HepG2 (cell line): ENCODE measurements around the gene LAP3. TPM values are rescaled to one million over a fixed set of nuclear protein-coding genes. Genes with fewer than 3 reads are reported as not detected.

Experiments
- ARID4A ChIP-seq: sonication (generic); formaldehyde crosslinking; IDR thresholded peaks from 2 replicates; pipeline ENCODE4 v1.5.0; 2020; ENCODE audit warnings: mild to moderate bottlenecking, missing genetic modification reagents, borderline replicate concordance
- CBX2 ChIP-seq, 2 experiments: fragments of 200-600 bp in 1 of 2; sonication (generic); formaldehyde crosslinking in 1 of 2; IDR thresholded peaks; 2 replicates each; pipeline versions ENCODE4 v1.7.0 to v1.8.1; 2018 to 2022; ENCODE audit warnings: low read depth in 2 of 2, low read length in 1 of 2, mild to moderate bottlenecking in 1 of 2, missing genetic modification reagents in 1 of 2
- CHD4 ChIP-seq: fragments of 200-600 bp; sonication (generic); IDR thresholded peaks from 2 replicates; pipeline ENCODE4 v1.7.0; 2017; ENCODE audit warnings: mild to moderate bottlenecking, low read length, borderline replicate concordance
- ELF1 ChIP-seq: sonication (generic); formaldehyde crosslinking; IDR thresholded peaks from 2 replicates; pipeline ENCODE4 v1.4.0; 2020; ENCODE audit warnings: missing genetic modification reagents
- ETV6 ChIP-seq: sonication (generic); formaldehyde crosslinking; conservative IDR thresholded peaks from 2 replicates; pipeline ENCODE4 v1.4.0; 2020; ENCODE audit warnings: missing genetic modification reagents
- HNF4G ChIP-seq, 2 experiments: sonication (generic) in 1 of 2; formaldehyde crosslinking in 1 of 2; IDR thresholded peaks; 2 replicates each; pipeline versions ENCODE4 v1.4.0 to v1.6.1; 2011 to 2020; ENCODE audit warnings: borderline replicate concordance in 2 of 2, low read depth in 2 of 2, mild to moderate bottlenecking in 2 of 2, low read length in 1 of 2, missing genetic modification reagents in 1 of 2, moderate library complexity in 1 of 2
- MAFK ChIP-seq, 2 experiments: IDR thresholded peaks in 1 of 2; conservative IDR thresholded peaks in 1 of 2; 2 replicates each; pipeline ENCODE4 v1.6.1; 2011; ENCODE audit warnings: improper control_type of control experiment in 2 of 2, low read length in 2 of 2
- NR2C2 ChIP-seq: sonication (generic); formaldehyde crosslinking; IDR thresholded peaks from 2 replicates; pipeline ENCODE4 v1.4.0; 2020; ENCODE audit warnings: missing genetic modification reagents, mild to moderate bottlenecking, moderate library complexity, borderline replicate concordance
- RERE ChIP-seq: IDR thresholded peaks from 2 replicates; pipeline ENCODE4 v1.6.1; 2016; ENCODE audit warnings: low read depth, missing genetic modification reagents, missing compliant biosample characterization
- ZBTB25 ChIP-seq: IDR thresholded peaks from 2 replicates; pipeline ENCODE4 v1.6.1; 2018; ENCODE audit warnings: missing genetic modification reagents
- polyA plus RNA-seq, 8 experiments: library from polyadenylated mRNA; depleted of rRNA in 3 of 8; stranded (reverse) in 7 of 8; unstranded in 1 of 8; fragments of >200 nt; fragmentation: Illumina TruSeq in 4 of 8; extraction: Trizol in 4 of 8; gene quantifications; 2 replicates each; pipeline versions ENCODE4 v1.2.1 to v1.2.3, GENCODE V29; 2011 to 2016; ENCODE audit warnings: low read depth in 4 of 8, missing spikeins in 1 of 8, mixed read lengths in 1 of 8; ENCODE audit not compliant: insufficient read depth in 1 of 8
- total RNA-seq, 5 experiments: library from RNA; depleted of rRNA; stranded (reverse); fragments of >200 nt; fragmentation: Illumina TruSeq; extraction: Trizol; gene quantifications; 2 replicates each; pipeline ENCODE4 v1.2.3, GENCODE V29; 2016; ENCODE audit warnings: low read depth in 1 of 5

The LAP3 gene
- total and polyA plus RNA-seq, 2 of the 13 experiments (the other 11 are each of a cell fraction or from before 2014, with no cell fraction given) = 106 to 125 TPM

GRCh38 chr4:17558941-17559708 is 17.9 kb upstream of the LAP3 start (continued):
- TF ChIP-seq RERE (CRISPR knock-in tag) = peak; percentile 73; the same call in 1 of the 2 replicates
- TF ChIP-seq CBX2 (IDR thresholded peaks at IDR 0.05; ENCODE audit: low read depth, low read length) = no peak
- TF ChIP-seq CBX2 (CRISPR knock-in tag; IDR thresholded peaks at IDR 0.05; ENCODE audit: low read depth) = 0 out of 2 replicates have a peak, but pooled peaks have one; percentile 40
- TF ChIP-seq ZBTB25 (CRISPR knock-in tag) = peak; percentile 86
- TF ChIP-seq MAFK (conservative IDR thresholded peaks at IDR 0.05 in 1 of 2, IDR thresholded peaks at IDR 0.05 in 1 of 2; ENCODE audit: low read length in 2 of 2) = peak in 1 of 2 experiments; percentile 38; a peak in 2 of 4 replicates
- peak; percentile 95 for TF ChIP-seq NR2C2 (CRISPR knock-in tag)
- TF ChIP-seq CHD4 = 0 out of 2 replicates have a peak, but pooled peaks have one; percentile 63
- peak; percentile 35; the same call in 1 of the 2 replicates for TF ChIP-seq ELF1
- peak; percentile 22; the same call in 1 of the 2 replicates for TF ChIP-seq ETV6 (CRISPR knock-in tag)
- TF ChIP-seq ARID4A (CRISPR knock-in tag) = peak; percentile 57; the same call in 1 of the 2 replicates
- peak; percentile 100 for TF ChIP-seq HNF4G (IDR thresholded peaks at IDR 0.05; ENCODE audit: borderline replicate concordance, low read depth, low read length)
- peak; percentile 100 for TF ChIP-seq HNF4G (CRISPR knock-in tag; IDR thresholded peaks at IDR 0.05; ENCODE audit: borderline replicate concordance, low read depth)
